Spleen (tissue), 11 donors: ENCODE results near the gene KCNJ10. TPM values are rescaled to one million over a fixed set of nuclear protein-coding genes. Genes with fewer than 3 reads are reported as not detected.

Experiments used
- DNase-seq: peaks from one replicate; pipeline ENCODE4 v3.0.0-alpha.2; 2020
- H3K27ac ChIP-seq, 8 donors: fragments of 200-600 bp; sonication (generic) in 7 of 8; 1 replicate in 4 of 8; 2 replicates in 4 of 8; pipeline versions ENCODE4 v1.5.0 to v1.8.0; 2016 to 2021; ENCODE audit warnings: inconsistent platforms in 4 of 8, mild to moderate bottlenecking in 4 of 8, moderate library complexity in 1 of 8
- H3K27me3 ChIP-seq, 7 donors: fragments of 200-600 bp; sonication (generic) in 6 of 7; replicated peaks in 1 of 7; 1 replicate in 4 of 7; 2 replicates in 3 of 7; pipeline versions ENCODE4 v1.5.0 to v1.8.0; 2016 to 2021; ENCODE audit warnings: inconsistent platforms in 3 of 7, mild to moderate bottlenecking in 1 of 7
- H3K36me3 ChIP-seq, 6 donors: fragments of 200-600 bp; sonication (generic) in 5 of 6; 1 replicate in 4 of 6; 2 replicates in 2 of 6; pipeline versions ENCODE4 v1.5.0 to v1.8.0; 2016 to 2021; ENCODE audit warnings: inconsistent platforms in 2 of 6
- H3K4me1 ChIP-seq, 6 donors: fragments of 200-600 bp; sonication (generic) in 5 of 6; 1 replicate in 3 of 6; 2 replicates in 3 of 6; pipeline versions ENCODE4 v1.5.0 to v1.8.0; 2016 to 2021; ENCODE audit warnings: inconsistent platforms in 3 of 6
- H3K4me3 ChIP-seq, 8 donors: fragments of 200-600 bp; sonication (generic) in 7 of 8; 1 replicate in 4 of 8; 2 replicates in 4 of 8; pipeline versions ENCODE4 v1.5.0 to v1.8.0; 2016 to 2021; ENCODE audit warnings: inconsistent platforms in 4 of 8, mild to moderate bottlenecking in 4 of 8, moderate library complexity in 2 of 8
- H3K9me3 ChIP-seq, 8 donors: fragments of 200-600 bp; sonication (generic) in 7 of 8; 1 replicate in 4 of 8; 2 replicates in 4 of 8; pipeline versions ENCODE4 v1.5.0 to v1.8.0; 2016 to 2021; ENCODE audit warnings: inconsistent platforms in 4 of 8
- CTCF ChIP-seq, 11 experiments: fragments of 200-600 bp in 7 of 11; fragments of 450-650 bp in 4 of 11; sonication (generic) in 4 of 11; IDR thresholded peaks in 8 of 11; conservative IDR thresholded peaks in 3 of 11; 1 replicate in 7 of 11; 2 replicates in 4 of 11; pipeline versions ENCODE4 v1.4.0 to v1.8.0; 2016 to 2021; ENCODE audit warnings: antibody characterized with exemption in 11 of 11, inconsistent platforms in 4 of 11, mild to moderate bottlenecking in 1 of 11
- POLR2A ChIP-seq, 3 donors: fragments of 450-650 bp; IDR thresholded peaks; one replicate each; pipeline ENCODE4 v1.5.1; 2017; ENCODE audit warnings: antibody characterized with exemption in 3 of 3, mild to moderate bottlenecking in 1 of 3
- POLR2AphosphoS5 ChIP-seq, 3 donors: sonication (generic); formaldehyde crosslinking; IDR thresholded peaks; one replicate each; pipeline ENCODE4 v1.5.1; 2017; ENCODE audit warnings: antibody characterized with exemption in 3 of 3
- WGBS, 5 donors: extraction: QIAGEN DNeasy Blood & Tissue Kit in 3 of 5; methylation state at CpG; one replicate each; pipeline versions ENCODE4 v1.1.5 to v1.1.7; 2013 to 2018; 5-methylcytosine and 5-hydroxymethylcytosine counted together
- intact Hi-C: fragments of 100-400 bp; cut with DNase I; formaldehyde crosslinking; loops from one replicate; pipeline ENCODE4 v1.15.0; 2023; ENCODE audit warnings: low total_unique reads
- polyA plus RNA-seq, 3 donors: library from polyadenylated mRNA; stranded (reverse); fragments of 200-250 nt; gene quantifications; one replicate each; pipeline ENCODE4 v1.2.1, GENCODE V29; 2013
- total RNA-seq, 7 donors: library from RNA; depleted of rRNA in 3 of 7; stranded (reverse); fragments of >200 nt in 3 of 7; fragmentation: NEBNext Ultra II Directional in 4 of 7; extraction: Animal tissue kit (Norgen Biotek cat#: 25700) in 4 of 7; gene quantifications; one replicate each; pipeline versions ENCODE4 v1.1.0 to v1.2.1, GENCODE V29; 2016 to 2021
- donor health status: healthy with polysubstance abuse.
- donor health status: DM: no; HTN: no; CAD: no; lungs with moderate emphysema.
- donor health status: DM: no; HTN: no; CAD: no.
- donor health status: Bipolar disorder and iron deficiency.
- donor health status: healthy.
- donor health status: DM: no; HTN: no; CAD: no.
- donor health status: DM: yes; HTN: yes; CAD: no.

Gene KCNJ10
- total and polyA plus RNA-seq, 10 donors = 3.7 to 30.8 (median 14.2) TPM

DNA sequence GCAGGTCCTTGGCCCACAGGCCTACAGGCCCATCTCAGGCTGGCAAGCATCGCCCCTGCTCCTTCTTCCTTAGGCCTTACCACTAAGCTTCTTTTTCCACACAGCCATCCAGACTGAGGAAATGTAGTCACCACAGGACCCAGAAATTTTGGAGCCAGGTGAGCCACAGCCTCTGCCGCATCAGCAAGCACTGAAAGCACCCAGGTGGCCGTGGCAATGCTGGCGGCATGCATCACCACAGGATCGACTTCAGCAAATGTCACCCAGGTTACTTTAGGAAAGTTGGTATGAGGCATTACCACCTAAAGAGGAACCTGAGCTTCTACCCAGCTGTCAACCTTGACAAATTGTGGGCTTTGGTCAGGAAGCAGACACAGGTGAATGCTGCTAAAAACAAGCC, 49.8 kb downstream of the KCNJ10 start:
- DNase-seq = no peak
- 69 to 83% (median 73%) methylated on average over 5 of the region's 5 CpGs for WGBS, 5 donors

DNA sequence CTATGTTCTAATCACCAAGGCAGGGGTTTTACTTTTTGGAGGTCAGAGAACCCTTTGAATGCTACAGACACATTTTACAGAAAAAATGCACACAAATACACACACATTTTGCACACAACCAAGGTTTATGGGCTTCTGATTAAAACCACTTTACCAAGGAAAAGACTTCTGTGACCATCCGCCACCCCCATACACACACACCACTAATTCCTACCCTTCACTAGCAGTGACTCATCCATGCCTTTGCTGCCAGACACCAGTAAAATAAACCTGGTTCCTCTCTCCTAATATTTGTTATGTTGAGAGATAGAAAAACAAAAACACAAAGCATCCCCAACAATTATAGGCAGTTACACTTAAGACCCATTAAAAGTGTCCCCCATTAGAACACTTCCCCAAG, 51.1 kb downstream of the KCNJ10 start:
- no peaks in the 10 kb centered on the region for H3K9me3 ChIP-seq
- H3K4me3 ChIP-seq = no peak overlapping the region
- H3K4me1 ChIP-seq = peaks cover 0 to 5% (median 0%) of the 10 kb centered on the region in 6 donors
- intact Hi-C loops = no loop called here
- H3K27me3 ChIP-seq = no peaks in the 10 kb centered on the region
- no peak for DNase-seq
- no peaks in the 10 kb centered on the region for H3K36me3 ChIP-seq
- TF ChIP-seq CTCF (IDR thresholded peaks at IDR 0.05 in 8 of 11, conservative IDR thresholded peaks at IDR 0.05 in 3 of 11) = no peak
- TF ChIP-seq POLR2A (IDR thresholded peaks at IDR 0.05) = no peak
- no peak for TF ChIP-seq POLR2AphosphoS5 (IDR thresholded peaks at IDR 0.05)
- 87 to 100% (median 95%) methylated on average over 1 of the region's 1 CpG for WGBS, 5 donors
- H3K27ac ChIP-seq = no peak overlapping the region

More for the DNA sequence above, 49.8 kb downstream of the KCNJ10 start:
- H3K27ac ChIP-seq = no peak overlapping the region
- TF ChIP-seq CTCF (IDR thresholded peaks at IDR 0.05 in 8 of 11, conservative IDR thresholded peaks at IDR 0.05 in 3 of 11) (no peak), POLR2AphosphoS5 (IDR thresholded peaks at IDR 0.05) (no peak), POLR2A (IDR thresholded peaks at IDR 0.05) (no peak)
- no peaks in the 10 kb centered on the region for H3K9me3 ChIP-seq
- no peaks in the 10 kb centered on the region for H3K36me3 ChIP-seq
- H3K4me3 ChIP-seq = no peak overlapping the region
- intact Hi-C loops = no loop called here
- H3K4me1 ChIP-seq = peaks cover 0 to 16% (median 6%) of the 10 kb centered on the region in 6 donors
- H3K27me3 ChIP-seq = no peaks in the 10 kb centered on the region

- TF ChIP-seq CTCF (IDR thresholded peaks at IDR 0.05 in 8 of 11, conservative IDR thresholded peaks at IDR 0.05 in 3 of 11) (no peak), POLR2AphosphoS5 (IDR thresholded peaks at IDR 0.05) (no peak), POLR2A (IDR thresholded peaks at IDR 0.05) (no peak)
- DNase-seq = no peak
- H3K36me3 ChIP-seq = no peaks in the 10 kb centered on the region
- no peaks in the 10 kb centered on the region for H3K9me3 ChIP-seq
- intact Hi-C loops = no loop called here
- H3K27me3 ChIP-seq = no peaks in the 10 kb centered on the region
- 90 to 95% (median 91%) methylated on average over 3 of the region's 3 CpGs for WGBS, 5 donors
- H3K27ac ChIP-seq = no peak overlapping the region
- H3K4me1 ChIP-seq = peaks cover 0 to under 1% (median 0%) of the 10 kb centered on the region in 6 donors
- H3K4me3 ChIP-seq = no peak overlapping the region
Measured at GRCh38 chr1:160018347-160018746, 51.6 kb downstream of the KCNJ10 start.

- WGBS, 5 donors = 66 to 85% (median 79%) methylated on average over 1 of the region's 1 CpG
- intact Hi-C loops = no loop called here
Measured at GRCh38 chr1:160017592-160017991, 52.4 kb downstream of the KCNJ10 start.

More at GRCh38 chr1:160017592-160017991, 52.4 kb downstream of the KCNJ10 start:
- no peaks in the 10 kb centered on the region for H3K36me3 ChIP-seq
- no peaks in the 10 kb centered on the region for H3K4me1 ChIP-seq
- no peaks in the 10 kb centered on the region for H3K9me3 ChIP-seq
- no peak overlapping the region for H3K27ac ChIP-seq
- no peak overlapping the region for H3K4me3 ChIP-seq
- TF ChIP-seq POLR2AphosphoS5 (IDR thresholded peaks at IDR 0.05) (no peak), POLR2A (IDR thresholded peaks at IDR 0.05) (no peak), CTCF (IDR thresholded peaks at IDR 0.05 in 8 of 11, conservative IDR thresholded peaks at IDR 0.05 in 3 of 11) (no peak)
- H3K27me3 ChIP-seq = no peaks in the 10 kb centered on the region
- DNase-seq = no peak
